ENCODE data around the gene MOCS1.
"Not testable (repeated sequence)": the region's sequence is repeated elsewhere in the genome, so short reads cannot be mapped to it uniquely, and the experiment has no call there.

MOCS1 gene

DNA sequence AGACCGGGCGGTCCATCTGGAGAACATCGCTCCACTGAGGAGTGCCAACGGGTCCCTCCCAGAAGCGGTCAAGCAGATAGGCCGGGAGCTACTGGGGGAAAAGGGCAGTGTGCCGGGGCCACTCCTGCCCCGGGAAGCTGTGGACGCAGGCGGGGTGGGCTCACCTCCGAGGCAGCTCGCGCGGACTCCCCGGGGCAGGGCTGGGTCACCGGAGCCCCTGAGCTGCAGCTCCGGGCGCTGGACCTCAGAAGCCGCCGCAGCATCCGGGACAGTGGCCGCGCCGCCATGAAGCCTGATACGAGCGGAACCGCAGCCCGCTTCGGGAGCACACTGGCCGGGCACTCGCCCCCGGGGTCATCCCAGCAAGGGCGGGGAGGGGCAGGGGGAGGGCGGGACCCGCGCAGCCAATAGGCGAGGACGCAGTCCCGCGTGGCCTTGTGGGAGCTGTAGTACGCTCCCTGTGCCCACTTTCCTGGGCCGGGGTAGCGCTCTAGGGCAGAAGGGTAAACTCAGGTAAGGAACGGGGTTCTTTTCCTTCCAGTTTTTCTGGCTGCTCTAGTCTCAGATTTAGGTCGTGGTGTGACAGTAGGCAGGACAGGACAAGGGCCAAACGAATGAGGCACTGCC is at the start of gene MOCS1:
TSS of gene MOCS1 (minus strand) at position 332 of the 627 bp plus-strand sequence. CDS start at position 287, 45 bp downstream.
- in situ Hi-C loops (cut with MboI; ENCODE audit: low sequenced_read_pairs), result no loop called here

DNA sequence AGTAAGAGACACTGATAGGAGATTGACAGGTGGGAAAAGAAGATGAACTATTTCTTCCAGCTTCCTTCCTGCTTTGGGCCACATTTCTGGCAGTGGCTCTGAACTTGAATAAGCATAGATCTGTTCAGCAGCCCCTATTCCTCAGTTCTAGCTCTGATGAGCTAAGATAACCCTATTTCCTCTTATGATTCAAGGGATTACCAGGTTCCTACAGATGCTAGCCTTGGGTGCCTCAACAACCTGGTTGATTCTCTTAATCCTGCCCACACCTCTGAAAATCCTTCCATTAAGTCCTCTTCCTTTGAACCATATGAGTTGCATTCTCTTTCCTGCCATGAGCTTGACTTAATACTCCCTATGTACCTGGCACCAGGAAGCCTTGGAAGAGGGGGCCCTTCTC is 49.8 kb upstream of the MOCS1 start:
- in situ Hi-C loops (cut with MboI; ENCODE audit: low sequenced_read_pairs), result no loop called here

DNA sequence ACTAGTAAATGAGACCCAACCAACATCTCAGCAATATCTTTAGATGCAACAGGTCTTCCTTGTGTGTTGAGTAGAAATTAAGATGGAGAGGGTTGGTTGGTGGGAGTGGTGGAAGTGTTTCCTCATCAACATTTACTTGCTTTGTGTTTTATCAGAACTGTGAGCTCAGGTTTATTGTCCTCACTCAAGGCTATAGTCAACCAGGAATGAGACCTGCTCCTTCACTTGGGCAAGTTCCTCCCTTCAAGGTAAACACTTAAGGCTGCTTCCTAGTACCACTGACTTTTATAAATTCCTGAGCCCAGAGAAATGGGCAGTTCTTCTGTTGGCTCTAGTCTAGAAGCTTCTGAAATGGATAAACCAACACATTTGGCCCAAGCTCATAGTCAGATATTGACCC is 48.9 kb upstream of the MOCS1 start:
- in situ Hi-C loops (cut with MboI; ENCODE audit: low sequenced_read_pairs), result no loop called here

DNA sequence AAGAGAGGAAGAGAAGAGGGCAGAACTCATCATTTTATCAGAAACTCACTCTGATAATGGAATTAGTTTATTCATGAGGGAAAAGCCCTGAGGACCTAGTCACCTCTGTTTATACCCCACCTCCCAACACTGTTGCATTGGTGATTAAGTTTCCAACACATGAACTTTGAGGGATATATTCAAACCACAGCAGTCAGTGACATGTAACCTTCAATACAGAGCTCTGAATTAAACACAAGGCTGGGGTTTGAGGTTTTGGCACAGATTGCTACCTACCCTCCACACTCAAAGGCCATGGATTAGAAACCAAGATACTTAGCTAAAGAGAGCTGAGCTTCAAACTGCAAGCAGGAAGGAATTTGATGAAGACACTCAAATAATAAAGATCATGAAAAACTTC is 48.5 kb upstream of the MOCS1 start:
- in situ Hi-C loops (cut with MboI; ENCODE audit: low sequenced_read_pairs), result no loop called here

DNA sequence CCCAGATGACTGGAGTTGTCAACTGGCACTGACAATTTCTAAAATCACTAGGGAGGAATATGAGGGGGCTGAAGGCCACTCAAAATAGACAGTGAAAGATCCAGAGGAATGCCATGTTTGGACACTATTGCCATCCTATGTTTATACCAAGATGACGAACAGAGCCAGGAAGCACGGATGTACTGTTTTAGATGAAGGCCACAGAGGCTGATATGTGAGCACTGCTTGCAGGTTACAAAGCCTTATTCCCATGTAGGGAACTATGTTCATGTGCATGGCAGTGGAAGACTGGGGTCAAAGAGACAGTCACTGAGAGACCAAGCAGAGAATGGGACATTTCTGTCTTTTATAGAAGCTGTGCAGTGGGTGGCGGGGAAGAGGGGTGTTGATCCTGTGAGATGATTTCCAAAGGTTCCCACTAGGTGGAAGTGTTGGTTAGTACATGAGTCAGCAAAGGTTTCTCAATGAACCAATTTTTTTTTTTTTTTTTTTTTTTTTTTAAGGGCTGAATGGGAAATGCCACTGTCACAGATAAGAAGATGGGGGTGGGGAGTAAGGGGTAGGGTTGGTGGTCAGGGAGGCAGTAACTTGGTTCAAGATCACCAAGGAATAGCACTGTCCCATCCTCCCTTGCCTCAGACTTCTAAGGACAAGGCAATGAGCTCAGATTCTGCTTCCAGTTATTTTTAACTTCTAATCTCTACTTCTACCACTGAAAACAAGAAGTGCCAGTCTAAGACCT is 46.7 kb upstream of the MOCS1 start:
- in situ Hi-C loops (cut with MboI; ENCODE audit: low sequenced_read_pairs), result no loop called here

DNA sequence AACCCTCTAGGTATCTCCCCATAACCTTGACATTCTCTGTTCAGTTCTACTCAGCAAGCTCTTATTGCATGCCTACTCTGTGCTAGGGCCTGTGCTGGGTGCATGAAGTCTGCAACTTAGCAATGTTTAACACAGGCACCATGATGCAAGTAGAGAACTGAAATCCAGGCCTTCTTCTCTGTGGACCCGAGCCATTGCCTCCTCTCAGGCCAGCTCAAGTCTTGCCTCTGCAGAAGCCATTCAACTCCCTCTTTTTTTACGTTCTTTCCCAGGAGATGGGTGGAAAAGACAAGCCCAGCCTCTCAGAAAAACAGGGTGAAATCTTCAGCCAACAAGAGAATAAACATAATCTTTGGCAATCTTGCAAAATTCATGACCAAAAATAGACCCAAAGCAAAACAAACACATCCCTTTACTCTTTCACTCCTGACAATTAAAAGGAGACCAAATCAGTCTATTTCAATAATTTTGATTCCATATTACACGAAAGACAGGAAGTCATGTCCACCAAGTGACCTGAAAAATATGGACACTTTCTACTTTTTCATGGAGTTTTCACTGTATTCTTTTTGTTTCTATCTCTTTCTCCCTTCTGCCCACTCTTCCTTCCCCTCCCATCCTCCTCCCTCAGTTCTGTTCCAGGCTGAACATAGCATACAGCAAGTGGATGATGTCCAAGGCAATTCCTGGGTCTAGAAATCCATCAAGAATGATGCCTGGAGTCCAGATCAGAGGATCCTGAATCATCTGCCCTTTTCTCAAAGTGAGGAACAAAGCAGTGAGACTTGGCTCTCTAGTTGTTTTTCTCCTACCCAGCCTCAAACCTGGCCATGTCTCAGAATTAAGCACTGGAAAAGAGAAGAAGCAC is 45.4 kb upstream of the MOCS1 start:
- in situ Hi-C loops (cut with MboI; ENCODE audit: low sequenced_read_pairs), result no loop called here

DNA sequence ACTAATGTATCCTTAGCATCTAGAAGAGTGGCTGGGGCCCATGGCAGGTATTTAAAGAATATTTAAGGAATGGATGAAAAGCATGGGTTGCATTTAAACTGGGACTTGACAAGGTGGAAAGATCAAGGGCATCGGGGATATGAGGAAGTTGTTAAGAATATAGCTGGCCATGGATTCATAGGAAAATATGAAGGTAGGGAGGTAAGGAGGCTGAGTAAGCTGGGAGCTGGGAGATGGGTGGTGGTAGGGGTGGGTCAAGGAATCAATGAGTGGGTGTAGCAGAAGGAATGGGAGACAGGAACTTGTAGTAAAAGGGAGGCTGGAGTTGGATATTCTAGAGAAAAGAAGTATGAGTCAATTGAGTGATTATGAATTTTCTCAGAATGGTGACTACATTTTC is 44.0 kb upstream of the MOCS1 start:
- in situ Hi-C loops (cut with MboI; ENCODE audit: low sequenced_read_pairs), result no loop called here

DNA sequence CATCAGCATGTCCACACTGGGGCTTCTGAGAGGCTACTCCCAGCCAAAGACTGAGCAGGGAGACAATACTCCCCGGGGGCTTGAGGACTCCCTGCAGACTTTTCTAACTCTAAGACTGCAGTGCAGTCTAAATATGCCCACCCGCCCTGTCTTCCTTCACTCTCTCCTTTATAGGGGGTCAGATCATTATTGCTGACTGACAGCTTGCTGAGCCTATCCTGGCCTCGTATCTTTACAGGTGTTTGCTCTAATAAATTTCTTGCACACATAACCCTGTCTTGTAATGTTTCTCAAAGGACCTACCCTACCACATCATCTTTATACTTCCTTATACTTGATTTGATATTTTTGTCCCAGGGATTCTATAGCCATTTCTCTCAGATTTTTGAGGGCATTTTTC is 39.4 kb upstream of the MOCS1 start:
- in situ Hi-C loops (cut with MboI; ENCODE audit: low sequenced_read_pairs), result no loop called here

DNA sequence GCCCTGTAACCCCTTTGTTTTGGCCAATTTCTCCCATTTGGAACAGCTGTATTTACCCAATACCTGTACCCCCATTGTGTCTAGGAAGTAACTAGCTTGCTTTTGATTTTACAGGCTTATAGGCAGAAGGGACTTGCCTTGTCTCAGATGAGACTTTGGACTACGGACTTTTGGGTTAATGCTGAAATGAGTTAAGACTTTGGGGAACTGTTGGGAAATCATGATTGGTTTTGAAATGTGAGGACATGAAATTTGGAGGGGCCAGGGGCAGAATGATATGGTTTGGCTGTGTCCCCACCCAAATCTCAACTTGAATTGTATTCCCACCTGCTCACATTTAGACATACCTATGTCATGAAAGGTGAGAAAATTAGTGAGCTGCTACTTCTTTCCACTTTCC is 38.5 kb upstream of the MOCS1 start:
- in situ Hi-C loops (cut with MboI; ENCODE audit: low sequenced_read_pairs), result not testable (repeated sequence)

DNA sequence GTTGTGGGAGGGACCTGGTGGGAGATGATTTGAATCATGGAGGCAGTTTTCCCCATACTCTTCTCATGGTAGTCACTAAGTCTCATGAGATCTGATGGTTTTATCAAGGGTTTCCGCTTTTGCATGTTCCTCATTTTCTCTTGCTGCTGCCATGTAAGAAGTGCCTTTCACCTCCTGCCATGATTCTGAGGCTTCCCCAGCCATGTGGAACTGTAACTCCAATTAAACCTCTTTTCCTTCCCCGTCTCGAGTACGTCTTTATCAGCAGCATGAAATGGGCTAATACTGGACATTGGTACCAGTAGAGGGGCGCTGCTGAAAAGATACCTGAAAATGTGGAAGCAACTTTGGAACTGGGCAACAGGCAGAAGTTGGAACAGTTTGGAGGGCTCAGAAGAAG is 36.9 kb upstream of the MOCS1 start:
- in situ Hi-C loops (cut with MboI; ENCODE audit: low sequenced_read_pairs), result not testable (repeated sequence)

DNA sequence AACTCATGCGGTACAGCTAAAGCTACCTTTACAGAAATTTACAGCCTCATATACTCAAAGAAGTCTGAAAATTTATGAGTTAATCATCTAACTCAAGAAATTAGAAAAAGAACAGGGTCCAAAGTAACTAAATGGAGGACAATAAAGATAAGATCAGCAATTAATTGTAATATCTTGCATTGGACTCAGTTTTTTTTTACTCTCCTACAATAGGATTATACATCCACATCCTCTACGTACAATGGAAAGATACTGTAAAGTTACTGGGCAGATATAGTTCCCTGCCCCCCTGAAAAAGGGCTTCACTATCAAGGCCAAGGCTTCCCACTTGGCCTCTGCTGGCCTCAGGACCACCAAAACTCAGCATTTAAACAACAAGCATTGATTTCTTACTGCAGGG is 31.5 kb upstream of the MOCS1 start:
- in situ Hi-C loops (cut with MboI; ENCODE audit: low sequenced_read_pairs), result no loop called here

DNA sequence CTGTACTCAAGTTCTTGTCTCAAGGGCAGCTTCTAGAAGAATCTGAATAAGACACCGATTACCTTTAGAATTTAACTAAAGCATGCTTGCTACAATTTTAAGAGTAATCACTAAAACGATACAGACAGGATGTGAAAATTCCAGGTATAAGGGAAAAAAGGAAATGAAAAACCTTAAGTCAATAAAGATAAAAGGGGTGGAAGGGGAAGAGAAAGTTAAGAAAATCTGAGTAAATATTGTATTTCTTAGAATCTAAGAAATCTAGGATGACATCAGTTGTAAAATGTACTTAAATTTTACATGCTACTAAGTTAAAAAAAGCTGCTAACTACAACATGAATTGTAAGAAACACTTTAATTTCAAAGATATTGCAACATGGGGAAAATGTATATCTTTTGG is 30.3 kb upstream of the MOCS1 start:
- in situ Hi-C loops (cut with MboI; ENCODE audit: low sequenced_read_pairs), result no loop called here

DNA sequence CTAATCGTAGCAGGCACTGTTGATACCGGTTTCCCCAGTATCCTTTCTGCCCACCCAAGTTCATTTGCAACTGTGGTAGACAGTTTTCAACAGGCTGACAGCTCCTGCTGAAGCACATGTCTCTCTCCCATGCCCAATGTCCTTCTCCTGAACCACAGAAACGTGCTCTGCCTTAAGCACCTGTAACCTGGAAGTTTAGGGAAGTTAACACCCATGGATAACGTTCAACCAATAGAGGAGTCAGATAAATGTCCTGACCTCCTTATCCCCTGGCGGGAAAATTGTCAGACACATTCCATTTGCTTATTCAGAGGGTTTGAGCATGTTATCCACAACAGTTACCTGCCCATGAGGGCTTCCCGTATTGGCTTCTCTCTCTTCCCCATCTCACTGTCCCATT is 29.8 kb upstream of the MOCS1 start:
- in situ Hi-C loops (cut with MboI; ENCODE audit: low sequenced_read_pairs), result no loop called here

DNA sequence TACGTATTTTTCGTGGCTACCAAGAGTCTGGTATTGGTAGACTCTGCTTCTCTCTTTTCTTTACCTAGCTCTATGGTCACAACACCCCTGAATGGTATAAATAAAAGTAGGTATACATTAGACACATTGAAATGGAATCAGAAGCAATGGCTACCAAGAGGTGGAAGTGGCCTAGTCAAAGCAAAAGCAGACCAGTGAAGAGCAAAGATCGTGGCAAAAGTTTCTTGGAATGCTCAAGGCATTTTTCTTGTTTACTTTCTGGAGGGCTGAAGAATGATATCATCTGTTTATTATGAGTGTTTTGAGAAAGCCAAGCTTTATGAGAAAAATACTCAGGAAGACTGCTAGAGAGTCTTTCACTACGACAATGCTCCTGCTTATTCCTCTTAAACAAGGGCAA is 28.6 kb upstream of the MOCS1 start:
- in situ Hi-C loops (cut with MboI; ENCODE audit: low sequenced_read_pairs), result no loop called here

DNA sequence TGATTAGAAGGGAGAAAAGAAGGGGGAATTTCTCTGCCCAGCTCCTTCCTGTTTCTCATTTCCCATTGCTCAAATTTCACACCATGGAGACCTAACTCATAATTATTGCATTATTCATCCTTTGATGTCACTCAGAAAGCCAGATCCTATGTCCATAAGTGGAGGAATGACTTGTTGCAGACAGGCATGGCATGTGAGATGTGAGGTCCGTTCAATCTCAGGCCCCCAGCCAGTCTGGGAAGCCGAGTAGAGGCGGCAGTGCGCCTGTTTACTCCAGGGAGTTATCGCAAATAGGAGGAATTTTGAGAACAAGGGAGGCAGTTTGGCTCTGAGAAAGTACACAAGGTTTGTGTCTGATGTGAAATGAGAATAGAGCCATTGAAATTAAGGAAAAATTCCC is 26.9 kb upstream of the MOCS1 start:
- in situ Hi-C loops (cut with MboI; ENCODE audit: low sequenced_read_pairs), result no loop called here

DNA sequence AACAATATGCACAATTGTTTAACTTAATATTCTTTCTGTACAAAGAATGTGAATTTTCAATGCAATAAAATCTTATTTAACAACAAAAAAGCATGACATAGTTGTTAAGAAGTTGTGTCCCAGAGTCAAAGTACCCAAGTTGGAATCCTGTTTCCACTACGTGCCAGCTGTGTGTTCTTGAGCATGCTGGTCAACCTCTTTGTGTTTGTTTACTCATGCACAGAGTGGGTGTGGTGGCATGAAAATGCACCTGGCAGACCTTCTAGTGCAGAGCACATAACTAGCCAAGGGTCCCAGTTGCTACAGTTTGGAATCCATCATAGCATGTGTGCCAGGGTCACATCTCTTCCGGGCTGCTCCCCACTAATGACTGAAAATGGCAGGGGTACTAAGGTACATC is 24.7 kb upstream of the MOCS1 start:
- in situ Hi-C loops (cut with MboI; ENCODE audit: low sequenced_read_pairs), result no loop called here

DNA sequence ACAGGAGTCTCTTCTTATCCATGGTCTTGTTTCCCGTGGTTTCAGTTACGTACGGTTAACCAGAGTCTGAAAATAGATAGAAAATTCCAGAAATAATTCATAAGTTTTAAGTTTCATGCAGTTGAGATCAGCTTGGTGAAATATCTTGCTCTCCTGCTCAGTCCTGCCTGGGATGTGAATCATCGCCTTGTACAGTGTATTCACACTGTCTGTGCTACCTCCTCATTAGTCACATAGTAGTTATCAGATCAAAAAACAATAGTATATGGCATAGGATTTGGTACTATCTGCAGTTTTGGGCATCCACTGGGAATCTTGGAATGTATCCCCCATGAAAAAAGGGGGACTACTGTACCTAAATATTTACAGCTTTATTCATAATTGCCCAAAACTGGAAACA is 22.7 kb upstream of the MOCS1 start:
- in situ Hi-C loops (cut with MboI; ENCODE audit: low sequenced_read_pairs), result no loop called here

DNA sequence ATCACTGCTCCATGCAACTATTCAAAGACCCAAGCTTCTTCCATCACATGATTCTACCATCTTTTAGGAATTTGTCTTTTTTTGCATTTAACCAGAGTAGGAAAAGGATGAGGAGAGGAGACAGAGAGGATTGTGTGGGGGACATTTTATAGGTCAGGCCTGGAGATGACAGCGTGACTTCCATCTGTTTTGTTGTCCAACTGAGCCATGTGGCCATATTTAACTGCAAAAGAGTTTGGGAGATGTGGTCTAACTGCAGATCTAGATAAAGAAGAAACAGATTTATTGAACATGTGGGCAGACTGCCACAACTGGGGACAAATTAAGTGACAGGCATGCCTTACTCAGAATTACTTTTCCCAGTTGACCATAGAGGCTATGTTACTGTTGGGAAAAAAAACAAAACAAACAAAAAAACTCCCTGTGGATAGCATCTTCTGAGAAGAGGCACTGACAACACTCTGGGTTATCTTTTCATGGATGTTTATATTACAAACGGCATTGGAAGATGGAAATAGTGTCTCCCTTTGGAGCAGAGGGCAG is 18.9 kb upstream of the MOCS1 start:
- in situ Hi-C loops (cut with MboI; ENCODE audit: low sequenced_read_pairs), result no loop called here

DNA sequence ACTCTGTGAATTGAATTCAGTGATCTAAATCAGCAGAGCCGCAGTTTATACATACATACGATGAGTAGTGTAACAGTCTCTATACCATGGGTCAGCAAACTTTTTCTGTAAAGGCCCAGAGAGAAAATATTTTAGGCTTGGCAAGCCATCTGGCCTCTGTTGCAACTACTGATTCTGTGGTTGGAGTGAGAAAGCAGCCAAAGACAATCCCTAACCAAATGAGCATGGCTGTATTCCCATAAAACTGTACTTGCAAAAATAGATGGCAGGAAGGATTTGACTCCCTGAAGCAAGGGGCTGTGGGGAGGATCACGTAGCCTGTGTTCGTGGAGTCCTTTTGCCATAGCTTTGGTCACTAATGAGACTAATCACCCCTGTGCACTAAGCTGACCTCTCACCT is 17.9 kb upstream of the MOCS1 start:
- in situ Hi-C loops (cut with MboI; ENCODE audit: low sequenced_read_pairs), result no loop called here

DNA sequence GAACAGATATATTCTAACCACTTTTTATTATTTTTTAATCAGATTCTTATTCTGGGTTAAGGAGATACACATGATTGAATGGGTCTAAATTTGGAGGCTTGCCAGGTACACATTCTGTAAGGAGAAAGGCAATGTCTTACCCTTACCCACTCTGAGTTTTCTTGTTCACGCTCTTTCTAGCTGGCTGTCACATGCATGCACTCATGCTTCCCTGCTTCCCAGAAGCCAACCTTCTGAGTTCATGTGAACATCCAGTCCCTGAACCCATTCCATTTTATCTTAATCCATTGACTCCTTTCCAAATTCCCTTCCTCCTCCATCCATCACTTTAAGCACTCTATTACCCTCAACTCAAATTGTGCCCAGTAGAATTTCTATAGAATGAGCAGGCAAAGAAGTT is 17.5 kb upstream of the MOCS1 start:
- in situ Hi-C loops (cut with MboI; ENCODE audit: low sequenced_read_pairs), result no loop called here

DNA sequence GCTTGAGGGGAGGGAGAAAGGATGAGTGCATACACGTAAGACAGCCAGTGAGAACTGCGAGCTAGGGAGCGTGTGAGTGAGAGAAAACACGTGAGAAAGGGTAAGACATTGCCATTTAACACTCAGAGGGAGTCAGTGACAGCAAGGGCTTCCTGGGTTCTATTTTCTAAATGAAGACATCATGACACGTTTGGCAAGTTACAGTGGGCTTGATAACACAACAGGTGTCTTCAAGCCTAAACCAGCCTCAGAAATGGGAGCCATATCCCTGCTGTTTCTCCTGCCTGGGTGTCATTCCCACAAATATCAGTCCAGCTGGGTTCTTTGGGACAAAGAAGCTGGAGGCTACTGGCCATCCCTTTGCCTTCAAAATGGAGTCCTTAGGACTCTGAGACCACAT is 16.9 kb upstream of the MOCS1 start:
- in situ Hi-C loops (cut with MboI; ENCODE audit: low sequenced_read_pairs), result no loop called here
